Tibial nerve (tissue), 4 donors: Measurements from ENCODE around the gene SFRP4. TPM values are rescaled to one million over a fixed set of nuclear protein-coding genes. Genes with fewer than 3 reads are reported as not detected.

Experiments
- DNase-seq, 2 donors: peaks; one replicate each; pipeline ENCODE4 v3.0.0-alpha.2; 2019; ENCODE audit warnings: low spot score in 2 of 2
- H3K27ac ChIP-seq, 4 donors: fragments of 200-600 bp; sonication (generic) in 3 of 4; one replicate each; pipeline ENCODE4 v1.5.1; 2017 to 2019; ENCODE audit warnings: mild to moderate bottlenecking in 1 of 4
- H3K27me3 ChIP-seq, 2 donors: fragments of 200-600 bp; sonication (generic) in 1 of 2; one replicate each; pipeline versions ENCODE4 v1.5.1 to v1.6.0; 2017 to 2019
- H3K36me3 ChIP-seq, 3 donors: fragments of 200-600 bp; sonication (generic); one replicate each; pipeline ENCODE4 v1.5.1; 2018 to 2019
- H3K4me1 ChIP-seq, 4 donors: fragments of 200-600 bp; sonication (generic) in 3 of 4; one replicate each; pipeline ENCODE4 v1.5.1; 2017 to 2019
- H3K4me3 ChIP-seq, 4 donors: fragments of 200-600 bp; sonication (generic) in 3 of 4; one replicate each; pipeline ENCODE4 v1.5.1; 2017 to 2019; ENCODE audit warnings: mild to moderate bottlenecking in 1 of 4, moderate library complexity in 1 of 4
- H3K9me3 ChIP-seq, 4 donors: fragments of 200-600 bp; sonication (generic) in 3 of 4; one replicate each; pipeline ENCODE4 v1.5.1; 2017 to 2019
- CTCF ChIP-seq, 5 experiments: fragments of 200-600 bp in 3 of 5; fragments of 450-650 bp in 2 of 5; sonication (generic) in 3 of 5; IDR thresholded peaks; one replicate each; pipeline ENCODE4 v1.5.1; 2016 to 2019; ENCODE audit warnings: antibody characterized with exemption in 5 of 5, mild to moderate bottlenecking in 3 of 5, moderate library complexity in 2 of 5
- EP300 ChIP-seq, 2 donors: sonication (generic); formaldehyde crosslinking; IDR thresholded peaks; one replicate each; pipeline ENCODE4 v1.6.1; 2017; ENCODE audit warnings: antibody characterized with exemption in 2 of 2, mild to moderate bottlenecking in 1 of 2
- POLR2A ChIP-seq, 2 donors: fragments of 450-650 bp; IDR thresholded peaks; one replicate each; pipeline ENCODE4 v1.6.1; 2017; ENCODE audit warnings: antibody characterized with exemption in 2 of 2, mild to moderate bottlenecking in 2 of 2, moderate library complexity in 2 of 2
- WGBS, 2 donors: methylation state at CpG; one replicate each; pipeline ENCODE4 v1.1.5; 2018; 5-methylcytosine and 5-hydroxymethylcytosine counted together
- total RNA-seq, 4 donors: library from RNA; depleted of rRNA; stranded (reverse); fragments of >200 nt; gene quantifications; one replicate each; pipeline ENCODE4 v1.1.0, GENCODE V29; 2016

The SFRP4 gene
- total RNA-seq, 4 donors from 2014 or later: 28.2 to 236 (median 52.6) TPM

- H3K4me3 ChIP-seq: no peak overlapping the region
- H3K9me3 ChIP-seq: no peaks in the 10 kb centered on the region
- peaks cover 0 to 34% (median 0%) of the 10 kb centered on the region in 3 donors for H3K36me3 ChIP-seq
- no peak for DNase-seq
- 94 to 96% methylated on average over 7 of the region's 7 CpGs for WGBS, 2 donors
- peaks cover 3 to 43% (median 17%) of the 10 kb centered on the region in 4 donors for H3K4me1 ChIP-seq
- H3K27me3 ChIP-seq: no peaks in the 10 kb centered on the region
- no peak overlapping the region for H3K27ac ChIP-seq
- TF ChIP-seq EP300 (IDR thresholded peaks at IDR 0.05) (no peak), CTCF (IDR thresholded peaks at IDR 0.05) (no peak), POLR2A (IDR thresholded peaks at IDR 0.05) (no peak)
These were observed 30.7 kb upstream of the SFRP4 start for GRCh38 chr7:37947138-37947940.

- Histone ChIP-seq H3K4me1 (peaks cover 3 to 54% (median 19%) of the 10 kb centered on the region in 4 donors), H3K4me3 (no peak overlapping the region), H3K36me3 (peaks cover 0 to 14% (median 0%) of the 10 kb centered on the region in 3 donors), H3K9me3 (no peaks in the 10 kb centered on the region), H3K27me3 (no peaks in the 10 kb centered on the region), H3K27ac (peak overlapping the region in 2 of 4 donors; percentile 84 to 86)
- no peak for DNase-seq
- TF ChIP-seq EP300 (IDR thresholded peaks at IDR 0.05) (no peak), POLR2A (IDR thresholded peaks at IDR 0.05) (no peak), CTCF (IDR thresholded peaks at IDR 0.05) (no peak)
- WGBS, 2 donors: 53 to 58% methylated on average over 4 of the region's 4 CpGs
These were observed 28.7 kb upstream of the SFRP4 start for GRCh38 chr7:37945336-37945735.

GRCh38 chr7:37944737-37945054 lies 28.1 kb upstream of the SFRP4 start:
- DNase-seq: no peak
- no peaks in the 10 kb centered on the region for H3K27me3 ChIP-seq
- H3K4me3 ChIP-seq: no peak overlapping the region
- peaks cover 0 to 10% (median 0%) of the 10 kb centered on the region in 3 donors for H3K36me3 ChIP-seq
- 63 to 80% methylated on average over 2 of the region's 2 CpGs for WGBS, 2 donors
- H3K27ac ChIP-seq: peak overlapping the region in 3 of 4 donors; percentile 58 to 86 (median 84)
- peaks cover 3 to 56% (median 19%) of the 10 kb centered on the region in 4 donors for H3K4me1 ChIP-seq
- no peak for TF ChIP-seq POLR2A (IDR thresholded peaks at IDR 0.05)
- no peaks in the 10 kb centered on the region for H3K9me3 ChIP-seq

GRCh38 chr7:37943905-37944736 lies 27.5 kb upstream of the SFRP4 start:
- Histone ChIP-seq H3K9me3 (no peaks in the 10 kb centered on the region), H3K4me3 (no peak overlapping the region), H3K27ac (peak overlapping the region; percentile 58 to 86 (median 74)), H3K4me1 (peaks cover 3 to 59% (median 19%) of the 10 kb centered on the region in 4 donors), H3K27me3 (no peaks in the 10 kb centered on the region), H3K36me3 (peaks cover 0 to 4% (median 0%) of the 10 kb centered on the region in 3 donors)
- TF ChIP-seq EP300 (IDR thresholded peaks at IDR 0.05) (peak in 1 of 2 donors; percentile 28), POLR2A (IDR thresholded peaks at IDR 0.05) (no peak)
- no peak for DNase-seq
- 35 to 41% methylated on average over 8 of the region's 8 CpGs for WGBS, 2 donors

GRCh38 chr7:37942934-37943610 lies 26.5 kb upstream of the SFRP4 start:
- Histone ChIP-seq H3K9me3 (peaks cover 0 to 7% (median 0%) of the 10 kb centered on the region in 4 donors), H3K27ac (peak overlapping the region; percentile 58 to 86 (median 74)), H3K4me1 (peaks cover 3 to 57% (median 19%) of the 10 kb centered on the region in 4 donors), H3K27me3 (no peaks in the 10 kb centered on the region), H3K4me3 (no peak overlapping the region), H3K36me3 (no peaks in the 10 kb centered on the region)
- peak in 1 of 2 donors; percentile 69 for TF ChIP-seq EP300 (IDR thresholded peaks at IDR 0.05)
- no peak for TF ChIP-seq POLR2A (IDR thresholded peaks at IDR 0.05)
- 27 to 33% methylated on average over 10 to 12 of the region's 12 CpGs for WGBS, 2 donors
- DNase-seq: peak; percentile 49 to 55

- WGBS, 2 donors: 79 to 92% methylated on average over 9 of the region's 9 CpGs
- no peak for TF ChIP-seq EP300 (IDR thresholded peaks at IDR 0.05)
- TF ChIP-seq POLR2A (IDR thresholded peaks at IDR 0.05): no peak
- TF ChIP-seq CTCF (IDR thresholded peaks at IDR 0.05): no peak
- H3K27me3 ChIP-seq: no peaks in the 10 kb centered on the region
- H3K27ac ChIP-seq: peak overlapping the region in 2 of 4 donors; percentile 43 to 55
- no peak for DNase-seq
- peaks cover 0 to 33% (median 3%) of the 10 kb centered on the region in 4 donors for H3K4me1 ChIP-seq
- H3K9me3 ChIP-seq: peaks cover 0 to 14% (median 0%) of the 10 kb centered on the region in 4 donors
- H3K4me3 ChIP-seq: no peak overlapping the region
- peaks cover 0 to 7% (median 0%) of the 10 kb centered on the region in 3 donors for H3K36me3 ChIP-seq
These were observed 16.5 kb upstream of the SFRP4 start for GRCh38 chr7:37933018-37933566.
